ENCODE results near the gene GLS. TPM values are rescaled to one million over a fixed set of nuclear protein-coding genes. Genes with fewer than 3 reads are reported as not detected.

Gene GLS
- total and polyA plus RNA-seq, 7 donors: 6.9 to 30.6 (median 26.7) TPM

DNA sequence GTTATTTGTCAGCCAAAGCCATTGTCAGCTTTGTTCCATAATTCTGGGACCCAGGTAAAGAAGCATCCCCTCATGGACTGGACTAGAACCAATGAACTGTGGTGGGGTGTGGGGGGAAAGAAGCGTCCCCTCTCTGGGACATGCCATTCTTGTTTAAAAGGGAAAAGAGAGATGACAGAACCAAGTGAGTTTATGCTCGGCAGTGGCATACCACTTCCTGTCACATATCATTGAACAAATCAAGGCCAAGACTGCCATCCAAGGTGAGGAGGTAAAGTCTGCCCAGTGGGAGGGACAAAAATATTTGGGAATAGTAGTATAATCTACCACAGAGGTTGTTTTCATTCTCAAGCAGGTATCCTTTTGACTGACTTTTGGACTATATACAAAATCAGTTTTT, 4.7 kb upstream of the GLS start:
- TF ChIP-seq, protein P1, sequence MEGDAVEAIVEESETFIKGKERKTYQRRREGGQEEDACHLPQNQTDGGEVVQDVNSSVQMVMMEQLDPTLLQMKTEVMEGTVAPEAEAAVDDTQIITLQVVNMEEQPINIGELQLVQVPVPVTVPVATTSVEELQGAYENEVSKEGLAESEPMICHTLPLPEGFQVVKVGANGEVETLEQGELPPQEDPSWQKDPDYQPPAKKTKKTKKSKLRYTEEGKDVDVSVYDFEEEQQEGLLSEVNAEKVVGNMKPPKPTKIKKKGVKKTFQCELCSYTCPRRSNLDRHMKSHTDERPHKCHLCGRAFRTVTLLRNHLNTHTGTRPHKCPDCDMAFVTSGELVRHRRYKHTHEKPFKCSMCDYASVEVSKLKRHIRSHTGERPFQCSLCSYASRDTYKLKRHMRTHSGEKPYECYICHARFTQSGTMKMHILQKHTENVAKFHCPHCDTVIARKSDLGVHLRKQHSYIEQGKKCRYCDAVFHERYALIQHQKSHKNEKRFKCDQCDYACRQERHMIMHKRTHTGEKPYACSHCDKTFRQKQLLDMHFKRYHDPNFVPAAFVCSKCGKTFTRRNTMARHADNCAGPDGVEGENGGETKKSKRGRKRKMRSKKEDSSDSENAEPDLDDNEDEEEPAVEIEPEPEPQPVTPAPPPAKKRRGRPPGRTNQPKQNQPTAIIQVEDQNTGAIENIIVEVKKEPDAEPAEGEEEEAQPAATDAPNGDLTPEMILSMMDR (IDR thresholded peaks at IDR 0.05): no peak
- Histone ChIP-seq H3K27ac (no peak overlapping the region), H3K9me3 (no peaks in the 10 kb centered on the region), H3K4me3 (no peak overlapping the region), H3K36me3 (ENCODE audit: insufficient read depth in 1 of 2, low read depth in 1 of 2) (no peaks in the 10 kb centered on the region), H3K27me3 (ENCODE audit: insufficient read depth in 3 of 3, low read length in 2 of 3) (no peaks in the 10 kb centered on the region), H3K4me1 (peaks cover 7% of the 10 kb centered on the region)
- DNase-seq (no peak), ATAC-seq (no peak)
- WGBS, 3 donors: 77 to 83% (median 81%) methylated on average over 2 of the region's 2 CpGs
- intact Hi-C loops (cut with DNase I): no loop called here

DNA sequence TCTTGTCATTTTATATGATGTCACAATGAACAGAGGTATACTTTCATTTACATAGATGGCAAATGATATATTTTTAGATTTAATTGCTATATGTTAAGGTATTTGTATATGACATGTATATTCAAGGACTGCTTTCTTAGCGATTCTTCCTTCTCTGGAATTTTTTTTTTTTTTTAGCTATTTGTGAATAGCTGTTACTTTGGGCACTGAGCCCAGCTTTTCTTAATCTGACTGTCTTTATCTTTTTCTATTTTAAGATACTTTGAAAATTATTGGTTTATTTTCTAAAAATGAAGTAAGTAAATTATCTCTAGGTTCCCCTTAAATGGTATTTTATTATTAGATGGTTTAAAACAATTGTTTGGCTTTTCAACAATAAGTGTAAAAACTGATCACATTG, 4.0 kb upstream of the GLS start:
- H3K27me3 ChIP-seq (ENCODE audit: insufficient read depth in 3 of 3, low read length in 2 of 3): no peaks in the 10 kb centered on the region
- intact Hi-C loops (cut with DNase I): no loop called here
- no peaks in the 10 kb centered on the region for H3K36me3 ChIP-seq (ENCODE audit: insufficient read depth in 1 of 2, low read depth in 1 of 2)
- TF ChIP-seq, protein P1 (IDR thresholded peaks at IDR 0.05): no peak
- WGBS, 3 donors: 30 to 46% (median 38%) methylated on average over 1 of the region's 1 CpG
- DNase-seq (no peak), ATAC-seq (no peak)
- H3K4me1 ChIP-seq: peaks cover 7% of the 10 kb centered on the region
- no peak overlapping the region for H3K27ac ChIP-seq
- H3K4me3 ChIP-seq: no peak overlapping the region
- H3K9me3 ChIP-seq: no peaks in the 10 kb centered on the region

DNA sequence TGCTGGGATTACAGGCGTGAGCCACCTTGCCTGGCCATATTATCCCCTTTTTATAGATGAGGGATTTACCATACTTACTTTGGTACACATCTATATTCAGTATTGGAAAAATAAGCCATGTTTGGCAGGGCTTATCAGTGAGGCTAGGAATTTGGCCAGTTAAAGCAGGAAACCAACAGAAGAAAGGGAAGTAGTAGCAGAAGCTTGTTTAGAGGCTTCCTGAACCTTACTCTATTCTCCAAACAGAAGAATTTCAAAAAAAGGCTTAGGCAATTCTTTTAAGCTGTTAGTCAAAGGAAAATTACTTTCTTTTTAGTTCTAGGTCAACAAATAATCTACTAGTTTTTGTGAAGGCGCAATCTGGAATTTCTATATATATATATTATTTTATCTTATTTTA, 3.2 kb upstream of the GLS start:
- 93 to 98% (median 97%) methylated on average over 2 of the region's 2 CpGs for WGBS, 3 donors
- Histone ChIP-seq H3K27me3 (ENCODE audit: insufficient read depth in 3 of 3, low read length in 2 of 3) (no peaks in the 10 kb centered on the region), H3K4me3 (no peak overlapping the region), H3K9me3 (no peaks in the 10 kb centered on the region), H3K36me3 (ENCODE audit: insufficient read depth in 1 of 2, low read depth in 1 of 2) (no peaks in the 10 kb centered on the region), H3K27ac (no peak overlapping the region), H3K4me1 (peaks cover 7% of the 10 kb centered on the region)
- TF ChIP-seq, protein P1 (IDR thresholded peaks at IDR 0.05): no peak
- intact Hi-C loops (cut with DNase I): no loop called here
- DNase-seq: no peak
- ATAC-seq: no peak

DNA sequence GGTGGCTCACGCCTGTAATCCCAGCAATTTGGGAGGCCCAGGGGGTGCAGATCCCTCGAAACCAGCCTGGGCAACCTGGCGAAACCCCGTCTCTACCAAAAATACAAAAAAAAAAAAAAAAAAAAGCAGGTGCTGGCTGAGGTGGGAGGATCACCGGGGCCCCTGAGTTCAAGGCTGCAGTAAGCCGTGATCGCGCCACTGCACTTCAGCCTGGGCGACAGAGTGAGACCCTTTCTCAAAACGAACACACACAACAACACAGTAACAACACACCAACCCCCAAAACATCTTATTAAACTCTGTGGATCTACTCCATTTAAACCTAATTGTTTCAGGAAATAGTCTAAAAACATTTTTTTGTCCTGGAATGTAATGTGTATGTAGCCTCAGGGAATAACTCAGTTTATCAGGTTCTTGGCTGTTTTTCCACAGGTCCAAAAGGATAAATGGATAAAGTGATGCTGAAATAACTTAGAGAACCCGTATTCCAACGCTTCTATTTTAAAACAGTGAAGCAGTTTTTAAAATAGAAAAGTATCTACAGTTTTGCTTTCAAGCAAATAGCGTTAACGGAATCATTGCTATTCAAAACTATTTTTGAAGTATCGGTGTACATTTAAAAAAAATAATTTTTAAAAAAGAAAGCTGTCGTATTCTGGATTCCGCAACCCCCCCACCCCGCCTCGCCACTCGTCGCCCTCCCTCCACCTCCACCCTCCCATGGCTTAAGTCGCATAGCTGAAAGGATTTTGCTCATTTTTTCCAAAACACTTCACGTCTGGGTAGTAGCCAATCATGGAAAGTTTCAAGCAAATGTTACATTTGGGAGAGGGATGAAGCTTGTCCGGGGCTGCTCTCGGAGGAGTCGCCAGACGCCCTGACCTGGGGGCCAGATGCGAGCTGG, 895 bp upstream of the GLS start:
- ATAC-seq (peak in 3 of 4 donors; percentile 6 to 22 (median 8)), DNase-seq (no peak)
- Histone ChIP-seq H3K9me3 (no peaks in the 10 kb centered on the region), H3K4me3 (peak overlapping the region; percentile 99), H3K4me1 (peaks cover 28% of the 10 kb centered on the region), H3K27me3 (ENCODE audit: insufficient read depth in 3 of 3, low read length in 2 of 3) (no peaks in the 10 kb centered on the region), H3K36me3 (ENCODE audit: insufficient read depth in 1 of 2, low read depth in 1 of 2) (no peaks in the 10 kb centered on the region), H3K27ac (peak overlapping the region; percentile 96)
- 30 to 35% (median 32%) methylated on average over 28 of the region's 28 CpGs for WGBS, 3 donors
- TF ChIP-seq, protein P1 (IDR thresholded peaks at IDR 0.05): no peak
- intact Hi-C loops (cut with DNase I): loop anchor here in 1 of 2 donors (5.0 kb wide), 2 partner anchors 48 to 133 kb away; partner anchors contain the start of gene STAT1

All from psoas muscle (tissue), 8 donors.